ENCODE data around the gene IL1RAPL1. TPM values are rescaled to one million over a fixed set of nuclear protein-coding genes. Genes with fewer than 3 reads are reported as not detected.

IL1RAPL1 gene
- total RNA-seq, 3 donors from 2014 or later, result 0.34 to 0.79 TPM; not detected in 1

GRCh38 chrX:28843817-28844216 is 256.6 kb downstream of the IL1RAPL1 start:
- Histone ChIP-seq H3K4me1 (ENCODE audit: low read depth) (no peaks in the 10 kb centered on the region), H3K36me3 (ENCODE audit: low read depth) (no peaks in the 10 kb centered on the region), H3K9me3 (no peaks in the 10 kb centered on the region), H3K4me3 (no peak overlapping the region)
- ATAC-seq, result no peak
- DNase-seq, result no peak
- intact Hi-C loops (cut with DNase I, micrococcal nuclease), result no loop called here
- TF ChIP-seq CTCF (IDR thresholded peaks at IDR 0.05), result no peak

- ATAC-seq (no peak), DNase-seq (no peak)
- Histone ChIP-seq H3K4me1 (ENCODE audit: low read depth) (no peaks in the 10 kb centered on the region), H3K36me3 (ENCODE audit: low read depth) (no peaks in the 10 kb centered on the region), H3K4me3 (no peak overlapping the region), H3K9me3 (no peaks in the 10 kb centered on the region)
- no peak for TF ChIP-seq CTCF (IDR thresholded peaks at IDR 0.05)
- intact Hi-C loops (cut with DNase I, micrococcal nuclease), result no loop called here
These were observed 260.2 kb downstream of the IL1RAPL1 start for GRCh38 chrX:28847423-28847822.

GRCh38 chrX:28848707-28849106 is 261.5 kb downstream of the IL1RAPL1 start:
- intact Hi-C loops (cut with DNase I, micrococcal nuclease), result no loop called here
- Histone ChIP-seq H3K36me3 (ENCODE audit: low read depth) (no peaks in the 10 kb centered on the region), H3K4me3 (no peak overlapping the region), H3K4me1 (ENCODE audit: low read depth) (no peaks in the 10 kb centered on the region), H3K9me3 (no peaks in the 10 kb centered on the region)
- no peak for DNase-seq
- TF ChIP-seq CTCF (IDR thresholded peaks at IDR 0.05), result no peak
- ATAC-seq, result no peak

- DNase-seq (no peak), ATAC-seq (no peak)
- Histone ChIP-seq H3K4me1 (ENCODE audit: low read depth) (no peaks in the 10 kb centered on the region), H3K36me3 (ENCODE audit: low read depth) (no peaks in the 10 kb centered on the region), H3K4me3 (no peak overlapping the region), H3K9me3 (no peaks in the 10 kb centered on the region)
- TF ChIP-seq CTCF (IDR thresholded peaks at IDR 0.05), result no peak
- intact Hi-C loops (cut with DNase I, micrococcal nuclease), result no loop called here
These were observed 263.7 kb downstream of the IL1RAPL1 start for GRCh38 chrX:28850955-28851354.

GRCh38 chrX:28851871-28852270 is 264.6 kb downstream of the IL1RAPL1 start:
- no peak for ATAC-seq
- DNase-seq, result no peak
- Histone ChIP-seq H3K36me3 (ENCODE audit: low read depth) (no peaks in the 10 kb centered on the region), H3K9me3 (no peaks in the 10 kb centered on the region), H3K4me3 (no peak overlapping the region), H3K4me1 (ENCODE audit: low read depth) (no peaks in the 10 kb centered on the region)
- intact Hi-C loops (cut with DNase I, micrococcal nuclease), result no loop called here
- TF ChIP-seq CTCF (IDR thresholded peaks at IDR 0.05), result no peak

- no peaks in the 10 kb centered on the region for H3K4me1 ChIP-seq (ENCODE audit: low read depth)
- H3K4me3 ChIP-seq, result no peak overlapping the region
- H3K9me3 ChIP-seq, result no peaks in the 10 kb centered on the region
- ATAC-seq, result no peak
- no peaks in the 10 kb centered on the region for H3K36me3 ChIP-seq (ENCODE audit: low read depth)
- TF ChIP-seq CTCF (IDR thresholded peaks at IDR 0.05), result no peak
- DNase-seq, result no peak
- intact Hi-C loops (cut with DNase I, micrococcal nuclease), result no loop called here
These were observed 267.4 kb downstream of the IL1RAPL1 start for GRCh38 chrX:28854637-28855036.

Measured in mucosa of descending colon (tissue), 3 donors.